T follicular helper cell (primary cell): Measurements from ENCODE around the gene NTNG1.

Experiments
- DNase-seq: peaks from one replicate; pipeline ENCODE4 v3.0.0-alpha.2; 2020; ENCODE audit warnings: low read depth

NTNG1 gene

GRCh38 chr1:107510347-107510746 lies 369.5 kb downstream of the NTNG1 start:
- no peak for DNase-seq

GRCh38 chr1:107512836-107513235 lies 372.0 kb downstream of the NTNG1 start:
- no peak for DNase-seq

- no peak for DNase-seq
Observed at GRCh38 chr1:107514841-107515240, 374.0 kb downstream of the NTNG1 start.

GRCh38 chr1:107515702-107516101 lies 374.9 kb downstream of the NTNG1 start:
- DNase-seq = no peak

GRCh38 chr1:107523061-107523460 lies 382.2 kb downstream of the NTNG1 start:
- no peak for DNase-seq

- no peak for DNase-seq
Observed at GRCh38 chr1:107523736-107524135, 382.9 kb downstream of the NTNG1 start.

GRCh38 chr1:107524301-107524700 lies 383.5 kb downstream of the NTNG1 start:
- DNase-seq = no peak

GRCh38 chr1:107525145-107525544 lies 384.3 kb downstream of the NTNG1 start:
- DNase-seq = no peak

GRCh38 chr1:107525961-107526360 lies 385.1 kb downstream of the NTNG1 start:
- DNase-seq = no peak

GRCh38 chr1:107526524-107527198 lies 385.8 kb downstream of the NTNG1 start:
- DNase-seq = no peak

GRCh38 chr1:107529511-107530149 lies 388.8 kb downstream of the NTNG1 start:
- no peak for DNase-seq

- DNase-seq = no peak
Observed at GRCh38 chr1:107530543-107530942, 389.7 kb downstream of the NTNG1 start.

GRCh38 chr1:107531065-107531908 lies 390.4 kb downstream of the NTNG1 start:
- no peak for DNase-seq

GRCh38 chr1:107532318-107532717 lies 391.5 kb downstream of the NTNG1 start:
- no peak for DNase-seq
